Thyroid gland (tissue), 4 donors: ENCODE data around the gene TRAM2.

Experiments used
- POLR2A ChIP-seq, 2 donors: fragments of 450-650 bp; IDR thresholded peaks; one replicate each; pipeline ENCODE4 v1.6.1; 2017; ENCODE audit warnings: antibody characterized with exemption in 2 of 2, mild to moderate bottlenecking in 2 of 2, moderate library complexity in 1 of 2
- TF ChIP-seq, protein P1 (sequence below), 6 experiments: fragments of 200-600 bp in 3 of 6; fragments of 450-650 bp in 3 of 6; sonication (generic) in 3 of 6; IDR thresholded peaks; one replicate each; pipeline ENCODE4 v1.5.1; 2016 to 2019; ENCODE audit warnings: antibody characterized with exemption in 6 of 6, mild to moderate bottlenecking in 2 of 6, inconsistent platforms in 1 of 6, moderate library complexity in 1 of 6

DNA sequence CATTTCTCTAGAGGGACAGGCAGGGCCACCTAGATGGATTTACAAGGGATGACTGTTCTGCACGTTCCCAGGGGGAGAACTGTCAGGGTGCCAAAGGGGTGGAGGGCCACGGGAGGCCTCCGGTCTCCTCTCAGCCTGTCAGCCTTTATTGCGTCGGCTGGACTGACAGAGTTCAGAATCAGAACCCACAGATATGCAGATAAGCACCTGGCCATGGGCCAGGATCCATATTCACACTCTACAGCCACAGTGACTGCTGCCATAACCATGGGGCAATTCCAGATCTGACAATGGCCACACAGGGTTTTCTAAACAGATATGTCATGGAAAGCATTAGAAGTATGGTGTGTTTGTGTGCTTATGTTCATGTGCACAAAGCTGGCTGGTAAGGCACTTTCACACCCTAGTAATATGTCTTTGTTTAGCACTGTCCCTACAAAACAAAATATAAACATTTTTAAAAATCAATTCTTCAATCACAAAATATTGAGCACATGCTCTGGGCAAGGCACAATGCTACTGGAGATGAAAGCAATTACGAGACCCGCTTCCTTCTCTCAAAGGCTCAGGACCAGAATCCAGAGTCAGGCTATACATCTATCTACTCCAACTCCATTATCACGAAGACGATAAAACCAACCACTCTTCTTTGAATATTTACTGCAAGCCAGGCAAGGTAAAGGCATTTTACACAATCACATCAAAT is 29.1 kb downstream of the TRAM2 start:
- TF ChIP-seq, protein P1, sequence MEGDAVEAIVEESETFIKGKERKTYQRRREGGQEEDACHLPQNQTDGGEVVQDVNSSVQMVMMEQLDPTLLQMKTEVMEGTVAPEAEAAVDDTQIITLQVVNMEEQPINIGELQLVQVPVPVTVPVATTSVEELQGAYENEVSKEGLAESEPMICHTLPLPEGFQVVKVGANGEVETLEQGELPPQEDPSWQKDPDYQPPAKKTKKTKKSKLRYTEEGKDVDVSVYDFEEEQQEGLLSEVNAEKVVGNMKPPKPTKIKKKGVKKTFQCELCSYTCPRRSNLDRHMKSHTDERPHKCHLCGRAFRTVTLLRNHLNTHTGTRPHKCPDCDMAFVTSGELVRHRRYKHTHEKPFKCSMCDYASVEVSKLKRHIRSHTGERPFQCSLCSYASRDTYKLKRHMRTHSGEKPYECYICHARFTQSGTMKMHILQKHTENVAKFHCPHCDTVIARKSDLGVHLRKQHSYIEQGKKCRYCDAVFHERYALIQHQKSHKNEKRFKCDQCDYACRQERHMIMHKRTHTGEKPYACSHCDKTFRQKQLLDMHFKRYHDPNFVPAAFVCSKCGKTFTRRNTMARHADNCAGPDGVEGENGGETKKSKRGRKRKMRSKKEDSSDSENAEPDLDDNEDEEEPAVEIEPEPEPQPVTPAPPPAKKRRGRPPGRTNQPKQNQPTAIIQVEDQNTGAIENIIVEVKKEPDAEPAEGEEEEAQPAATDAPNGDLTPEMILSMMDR (IDR thresholded peaks at IDR 0.05): no peak
- no peak for TF ChIP-seq POLR2A (IDR thresholded peaks at IDR 0.05)
